Ovary (tissue), 9 donors: ENCODE data around the gene PER2. TPM values are rescaled to one million over a fixed set of nuclear protein-coding genes. Genes with fewer than 3 reads are reported as not detected.

Experiments used
- DNase-seq, 5 donors: peaks; one replicate each; pipeline ENCODE4 v3.0.0-alpha.2; 2019 to 2020
- H3K27ac ChIP-seq, 2 donors: fragments of 200-600 bp; one replicate each; pipeline versions ENCODE4 v1.5.1 to v1.8.0; 2019 to 2022
- H3K27me3 ChIP-seq: fragments of 200-600 bp; one replicate; pipeline ENCODE4 v1.8.0; 2022
- H3K36me3 ChIP-seq: fragments of 200-600 bp; sonication (generic); one replicate; pipeline ENCODE4 v1.5.1; 2019
- H3K4me1 ChIP-seq: one replicate; pipeline ENCODE4 v1.8.1; 2013; ENCODE audit warnings: mild to moderate bottlenecking, moderate library complexity; ENCODE audit not compliant: insufficient read depth
- H3K4me3 ChIP-seq: fragments of 200-600 bp; sonication (generic); one replicate; pipeline ENCODE4 v1.5.1; 2017
- H3K9me3 ChIP-seq, 2 donors: fragments of 200-600 bp in 1 of 2; sonication (generic) in 1 of 2; one replicate each; pipeline versions ENCODE4 v1.5.1 to v1.8.1; 2013 to 2019; ENCODE audit warnings: mild to moderate bottlenecking in 1 of 2, moderate library complexity in 1 of 2
- CTCF ChIP-seq, 3 donors: fragments of 450-650 bp in 2 of 3; fragments of 200-600 bp in 1 of 3; IDR thresholded peaks; one replicate each; pipeline versions ENCODE4 v1.5.1 to v1.8.0; 2016 to 2022; ENCODE audit warnings: antibody characterized with exemption in 3 of 3, mild to moderate bottlenecking in 1 of 3
- EP300 ChIP-seq: sonication (generic); formaldehyde crosslinking; IDR thresholded peaks from one replicate; pipeline ENCODE4 v1.6.1; 2017; ENCODE audit warnings: antibody characterized with exemption
- POLR2A ChIP-seq: fragments of 450-650 bp; IDR thresholded peaks from one replicate; pipeline ENCODE4 v1.6.1; 2017; ENCODE audit warnings: antibody characterized with exemption, mild to moderate bottlenecking, moderate library complexity
- WGBS, 3 donors: extraction: QIAGEN DNeasy Blood & Tissue Kit in 1 of 3; methylation state at CpG; one replicate each; pipeline versions ENCODE4 v1.1.5 to v1.1.7; 2013 to 2017; 5-methylcytosine and 5-hydroxymethylcytosine counted together
- intact Hi-C, 4 donors: fragments of 100-400 bp; cut with DNase I; formaldehyde crosslinking; loops; one replicate each; pipeline versions ENCODE4 v1.11.0 to v1.15.1; 2022 to 2023
- polyA plus RNA-seq, 2 donors: library from polyadenylated mRNA; stranded (reverse); fragments of 200-250 nt in 1 of 2; fragments of 350-450 nt in 1 of 2; fragmentation: Illumina TruSeq in 1 of 2; extraction: RNeasy Lipid Tissue Mini Kit (QIAGEN cat#74804) in 1 of 2; gene quantifications; one replicate each; pipeline ENCODE4 v1.2.3, GENCODE V29; 2013 to 2014
- total RNA-seq, 7 donors: library from RNA; depleted of rRNA in 2 of 7; stranded (reverse); fragments of >200 nt in 2 of 7; fragmentation: NEBNext Ultra II Directional in 3 of 7; extraction: Animal tissue kit (Norgen Biotek cat#: 25700) in 3 of 7; gene quantifications; one replicate each; pipeline versions ENCODE4 v1.1.0 to v1.2.4, GENCODE V29; 2016 to 2023
- donor health status: DM: no; HTN: no; CAD: no; lungs with moderate emphysema.
- donor health status: DM: no; HTN: no; CAD: no.
- donor health status: Bipolar disorder and iron deficiency.
- donor health status: DM: yes; HTN: yes; CAD: no.
- donor health status: DM: no; HTN: no; CAD: no.
- donor health status: DM: yes; HTN: yes; CAD: no.

The PER2 gene
- total and polyA plus RNA-seq, 9 donors: 8.1 to 34.5 (median 22.4) TPM

GRCh38 chr2:238242731-238243495, 45.5 kb downstream of the PER2 start:
- H3K27ac ChIP-seq: no peak overlapping the region
- DNase-seq: peak in 1 of 5 donors; percentile 35
- no peaks in the 10 kb centered on the region for H3K36me3 ChIP-seq
- no peaks in the 10 kb centered on the region for H3K9me3 ChIP-seq
- H3K4me3 ChIP-seq: no peak overlapping the region
- intact Hi-C loops: loop anchor here in 1 of 4 donors (10.0 kb wide), 1 partner anchor 278 kb away; the partner anchor contains the start of gene UBE2F
- WGBS, 3 donors: 23 to 51% (median 40%) methylated on average over 7 of the region's 7 CpGs
- peaks cover 2% of the 10 kb centered on the region for H3K4me1 ChIP-seq
- TF ChIP-seq POLR2A: no peak
- TF ChIP-seq CTCF (IDR thresholded peaks at IDR 0.05): no peak
- H3K27me3 ChIP-seq: no peaks in the 10 kb centered on the region

- intact Hi-C loops: loop anchor here in 1 of 4 donors (10.0 kb wide), 1 partner anchor 277 kb away; the partner anchor contains the start of gene UBE2F
- 42 to 49% (median 47%) methylated on average over 2 of the region's 2 CpGs for WGBS, 3 donors
Measured at GRCh38 chr2:238241970-238242369, 46.4 kb downstream of the PER2 start.

GRCh38 chr2:238240757-238241711, 47.4 kb downstream of the PER2 start:
- no peak overlapping the region for H3K27ac ChIP-seq

More at GRCh38 chr2:238241970-238242369, 46.4 kb downstream of the PER2 start:
- Histone ChIP-seq H3K4me1 (peaks cover 2% of the 10 kb centered on the region), H3K27ac (no peak overlapping the region), H3K36me3 (no peaks in the 10 kb centered on the region), H3K4me3 (no peak overlapping the region), H3K9me3 (no peaks in the 10 kb centered on the region), H3K27me3 (no peaks in the 10 kb centered on the region)
- TF ChIP-seq EP300 (no peak), CTCF (IDR thresholded peaks at IDR 0.05) (no peak), POLR2A (no peak)
- DNase-seq: no peak

More at GRCh38 chr2:238240757-238241711, 47.4 kb downstream of the PER2 start:
- Histone ChIP-seq H3K27me3 (no peaks in the 10 kb centered on the region), H3K36me3 (no peaks in the 10 kb centered on the region), H3K4me1 (peaks cover 2% of the 10 kb centered on the region), H3K9me3 (no peaks in the 10 kb centered on the region), H3K4me3 (peak overlapping the region; percentile 50)
- WGBS, 3 donors: 4 to 35% (median 6%) methylated on average over 15 to 71 of the region's 71 CpGs
- intact Hi-C loops: loop anchor here in 1 of 4 donors (10.0 kb wide), 1 partner anchor 276 kb away; the partner anchor contains the start of gene UBE2F
- TF ChIP-seq POLR2A (no peak), EP300 (no peak), CTCF (IDR thresholded peaks at IDR 0.05) (no peak)
- peak in 4 of 5 donors; percentile 47 to 64 (median 59) for DNase-seq
